CD8-positive, alpha-beta memory T cell (primary cell): ENCODE results near the gene GLMP. TPM values are rescaled to one million over a fixed set of nuclear protein-coding genes. Genes with fewer than 3 reads are reported as not detected.
"Not testable (repeated sequence)": the region's sequence is repeated elsewhere in the genome, so short reads cannot be mapped to it uniquely, and the experiment has no call there.

Experiments
- CTCF ChIA-PET: fragments of 350-600 bp; sonication (Branson Sonifier 250); formaldehyde crosslinking; loops from one replicate; lab custom pipeline; 2021; ENCODE audit warnings: antibody characterized with exemption; lab: Charles Lee
- POLR2A ChIA-PET: fragments of 350-600 bp; sonication (Branson Sonifier 250); formaldehyde crosslinking; loops from one replicate; lab custom pipeline; 2021; ENCODE audit warnings: antibody characterized with exemption; lab: Charles Lee
- DNase-seq, 5 donors: peaks; one replicate each; pipeline versions ENCODE4 v3.0.0 to v3.0.0-alpha.2; 2020 to 2022; ENCODE audit warnings: mixed read lengths in 1 of 5
- H3K27ac ChIP-seq: one replicate; pipeline ENCODE4 v1.7.0; 2013; ENCODE audit warnings: low read depth, mild to moderate bottlenecking, low read length, moderate library complexity
- H3K27me3 ChIP-seq: 2 replicates; pipeline ENCODE4 v1.7.0; 2013; ENCODE audit warnings: low read length, mild to moderate bottlenecking; ENCODE audit not compliant: insufficient read depth, poor library complexity, severe bottlenecking
- H3K36me3 ChIP-seq: 2 replicates; pipeline ENCODE4 v1.7.0; 2013; ENCODE audit warnings: mild to moderate bottlenecking, low read length, moderate library complexity; ENCODE audit not compliant: insufficient read depth
- H3K4me1 ChIP-seq: 2 replicates; pipeline ENCODE4 v1.7.0; 2013; ENCODE audit warnings: mild to moderate bottlenecking, low read length, moderate library complexity; ENCODE audit not compliant: insufficient read depth
- H3K4me3 ChIP-seq: 2 replicates; pipeline ENCODE4 v1.7.0; 2013; ENCODE audit warnings: mild to moderate bottlenecking, low read length
- H3K9me3 ChIP-seq: 2 replicates; pipeline ENCODE4 v1.7.0; 2013; ENCODE audit warnings: mild to moderate bottlenecking, low read length
- H3K27ac Mint-ChIP-seq, 8 donors: one replicate each; pipeline ENCODE4 v1.8.0; 2020 to 2021; ENCODE audit warnings: mixed read lengths in 8 of 8, mild to moderate bottlenecking in 6 of 8, inconsistent platforms in 3 of 8, moderate library complexity in 3 of 8
- H3K27me3 Mint-ChIP-seq, 2 donors: one replicate each; pipeline ENCODE4 v1.8.0; 2020 to 2021; ENCODE audit warnings: mixed read lengths in 2 of 2, mild to moderate bottlenecking in 1 of 2, moderate library complexity in 1 of 2
- H3K36me3 Mint-ChIP-seq, 3 donors: one replicate each; pipeline ENCODE4 v1.8.0; 2020 to 2021; ENCODE audit warnings: mixed read lengths in 3 of 3, inconsistent platforms in 1 of 3, mild to moderate bottlenecking in 1 of 3
- H3K4me1 Mint-ChIP-seq, 3 donors: one replicate each; pipeline ENCODE4 v1.8.0; 2020 to 2021; ENCODE audit warnings: mixed read lengths in 3 of 3, inconsistent platforms in 1 of 3, mild to moderate bottlenecking in 1 of 3
- H3K4me3 Mint-ChIP-seq, 7 donors: one replicate each; pipeline ENCODE4 v1.8.0; 2020 to 2021; ENCODE audit warnings: mixed read lengths in 7 of 7, mild to moderate bottlenecking in 6 of 7, moderate library complexity in 4 of 7, inconsistent platforms in 2 of 7
- H3K9me3 Mint-ChIP-seq, 5 donors: one replicate each; pipeline ENCODE4 v1.8.0; 2020 to 2022; ENCODE audit warnings: mixed read lengths in 5 of 5, mild to moderate bottlenecking in 3 of 5, moderate library complexity in 2 of 5, inconsistent platforms in 1 of 5
- polyA plus RNA-seq: library from polyadenylated mRNA; unstranded; fragments of 300-500 nt; fragmentation: Illumina TruSeq; gene quantifications from one replicate; pipeline ENCODE4 v1.2.3, GENCODE V29; 2021
- total RNA-seq, 2 experiments: library from RNA; stranded (reverse); gene quantifications; one replicate each; pipeline ENCODE4 v1.2.3, GENCODE V29; 2021

Gene GLMP
- total and polyA plus RNA-seq, 3 experiments from 2014 or later = 18.9 to 20.9 (median 19.5) TPM

- Histone ChIP-seq H3K4me3 (no peak overlapping the region), H3K4me1 (peaks cover 25% of the 10 kb centered on the region), H3K36me3 (peaks cover 31% of the 10 kb centered on the region), H3K27me3 (no peaks in the 10 kb centered on the region), H3K27ac (no peak overlapping the region), H3K9me3 (no peaks in the 10 kb centered on the region)
- H3K36me3 Mint-ChIP-seq = peaks cover 0 to 54% (median 4%) of the 10 kb centered on the region in 3 donors
- POLR2A ChIA-PET = no interaction called here
- H3K4me3 Mint-ChIP-seq = peak overlapping the region; percentile 90 to 96 (median 94)
- no peak for DNase-seq
- H3K4me1 Mint-ChIP-seq = peaks cover 41 to 47% (median 45%) of the 10 kb centered on the region in 3 donors
- peaks cover 0 to 3% of the 10 kb centered on the region in 2 donors for H3K27me3 Mint-ChIP-seq
- H3K27ac Mint-ChIP-seq = peak overlapping the region in 5 of 8 donors; percentile 3 to 94 (median 80)
- CTCF ChIA-PET = interaction anchor here (1.4 kb wide), 1 partner anchor 16 kb away, joined by 3 read pairs; no protein-coding TSS in a partner anchor
- H3K9me3 Mint-ChIP-seq = no peaks in the 10 kb centered on the region
Observed at GRCh38 chr1:156336242-156336641, 40.8 kb upstream of the GLMP start.

GRCh38 chr1:156323179-156323578 is 27.7 kb upstream of the GLMP start:
- H3K36me3 ChIP-seq = peaks cover 51% of the 10 kb centered on the region
- CTCF ChIA-PET = interaction anchor here (1.5 kb wide), 1 partner anchor 98 kb away, joined by 4 read pairs; no protein-coding TSS in a partner anchor
- DNase-seq, POLR2A ChIA-PET, H3K4me1 ChIP-seq, H3K4me3 ChIP-seq, H3K27me3 Mint-ChIP-seq, H3K9me3 ChIP-seq, H3K27me3 ChIP-seq, H3K27ac ChIP-seq, H3K4me1 Mint-ChIP-seq, H3K9me3 Mint-ChIP-seq, H3K4me3 Mint-ChIP-seq: not testable (repeated sequence)
- H3K36me3 Mint-ChIP-seq = peaks cover 6 to 67% (median 7%) of the 10 kb centered on the region in 3 donors
- H3K27ac Mint-ChIP-seq = peak overlapping the region in 1 of 8 donors; percentile 78

- Histone ChIP-seq H3K9me3 (no peaks in the 10 kb centered on the region), H3K4me3 (no peak overlapping the region), H3K36me3 (peaks cover 72% of the 10 kb centered on the region), H3K27ac (no peak overlapping the region), H3K4me1 (no peaks in the 10 kb centered on the region), H3K27me3 (no peaks in the 10 kb centered on the region)
- POLR2A ChIA-PET = no interaction called here
- Mint-ChIP-seq H3K4me3 (no peak overlapping the region), H3K9me3 (no peaks in the 10 kb centered on the region), H3K27me3 (no peaks in the 10 kb centered on the region), H3K36me3 (peaks cover 7 to 81% (median 8%) of the 10 kb centered on the region in 3 donors), H3K27ac (peak overlapping the region in 3 of 8 donors; percentile 18 to 54 (median 50)), H3K4me1 (peaks cover 0 to 2% (median 0%) of the 10 kb centered on the region in 3 donors)
- no peak for DNase-seq
- CTCF ChIA-PET = interaction anchor here (1.4 to 1.5 kb wide), 2 partner anchors 15 to 226 kb away, joined by 3 read pairs; no protein-coding TSS in a partner anchor
Observed at GRCh38 chr1:156320560-156320959, 25.1 kb upstream of the GLMP start.

GRCh38 chr1:156319664-156320063 is 24.2 kb upstream of the GLMP start:
- no peak for DNase-seq
- Mint-ChIP-seq H3K27me3 (no peaks in the 10 kb centered on the region), H3K9me3 (no peaks in the 10 kb centered on the region), H3K36me3 (peaks cover 7 to 81% (median 8%) of the 10 kb centered on the region in 3 donors), H3K4me1 (peaks cover 0 to 2% (median 0%) of the 10 kb centered on the region in 3 donors), H3K4me3 (no peak overlapping the region), H3K27ac (no peak overlapping the region)
- no peaks in the 10 kb centered on the region for H3K9me3 ChIP-seq
- H3K27ac ChIP-seq = no peak overlapping the region
- no peak overlapping the region for H3K4me3 ChIP-seq
- ChIA-PET CTCF (interaction anchor here (0.6 to 1.8 kb wide), 11 partner anchors 9 to 225 kb away, joined by 3 to 5 read pairs (median 3); partner anchors contain the start of gene SMG5), POLR2A (no interaction called here)
- no peaks in the 10 kb centered on the region for H3K27me3 ChIP-seq
- no peaks in the 10 kb centered on the region for H3K4me1 ChIP-seq
- peaks cover 66% of the 10 kb centered on the region for H3K36me3 ChIP-seq

- H3K27ac ChIP-seq = no peak overlapping the region
- H3K36me3 ChIP-seq = peaks cover 51% of the 10 kb centered on the region
- H3K27me3 Mint-ChIP-seq = no peaks in the 10 kb centered on the region
- no peak for DNase-seq
- H3K4me1 ChIP-seq = no peaks in the 10 kb centered on the region
- no peak overlapping the region for H3K4me3 Mint-ChIP-seq
- POLR2A ChIA-PET = interaction anchor here (0.6 kb wide), 1 partner anchor 21 kb away, joined by 3 read pairs; no protein-coding TSS in a partner anchor
- peaks cover 0 to 2% (median 0%) of the 10 kb centered on the region in 3 donors for H3K4me1 Mint-ChIP-seq
- H3K9me3 ChIP-seq = no peaks in the 10 kb centered on the region
- H3K27me3 ChIP-seq = no peaks in the 10 kb centered on the region
- H3K9me3 Mint-ChIP-seq = no peaks in the 10 kb centered on the region
- H3K27ac Mint-ChIP-seq = peak overlapping the region in 1 of 8 donors; percentile 9
- peaks cover 7 to 89% (median 10%) of the 10 kb centered on the region in 3 donors for H3K36me3 Mint-ChIP-seq
- no peak overlapping the region for H3K4me3 ChIP-seq
- CTCF ChIA-PET = interaction anchor here (1.0 to 1.5 kb wide), 3 partner anchors 9 to 92 kb away, joined by 3 to 4 read pairs (median 3); no protein-coding TSS in a partner anchor
Observed at GRCh38 chr1:156316909-156317308, 21.4 kb upstream of the GLMP start.

GRCh38 chr1:156310962-156311361 is 15.5 kb upstream of the GLMP start:
- H3K27ac ChIP-seq = no peak overlapping the region
- no peaks in the 10 kb centered on the region for H3K9me3 ChIP-seq
- Mint-ChIP-seq H3K27ac (peak overlapping the region in 1 of 8 donors; percentile 3), H3K27me3 (no peaks in the 10 kb centered on the region), H3K4me1 (no peaks in the 10 kb centered on the region), H3K4me3 (no peak overlapping the region), H3K9me3 (no peaks in the 10 kb centered on the region), H3K36me3 (peaks cover 0 to 79% (median 16%) of the 10 kb centered on the region in 3 donors)
- ChIA-PET CTCF (interaction anchor here (1.7 kb wide), 1 partner anchor 8 kb away, joined by 5 read pairs; no protein-coding TSS in a partner anchor), POLR2A (no interaction called here)
- no peaks in the 10 kb centered on the region for H3K4me1 ChIP-seq
- H3K36me3 ChIP-seq = peaks cover 31% of the 10 kb centered on the region
- DNase-seq = no peak
- H3K4me3 ChIP-seq = no peak overlapping the region
- no peaks in the 10 kb centered on the region for H3K27me3 ChIP-seq

- peaks cover 0 to 62% (median 14%) of the 10 kb centered on the region in 3 donors for H3K36me3 Mint-ChIP-seq
- DNase-seq = no peak
- no peak overlapping the region for H3K4me3 ChIP-seq
- no peak overlapping the region for H3K27ac ChIP-seq
- CTCF ChIA-PET = interaction anchor here (1.2 kb wide), 1 partner anchor 9 kb away, joined by 3 read pairs; no protein-coding TSS in a partner anchor
- H3K9me3 Mint-ChIP-seq = no peaks in the 10 kb centered on the region
- H3K27ac Mint-ChIP-seq = peak overlapping the region in 2 of 8 donors; percentile 16 to 47
- peaks cover 31% of the 10 kb centered on the region for H3K36me3 ChIP-seq
- H3K4me1 ChIP-seq = no peaks in the 10 kb centered on the region
- no peak overlapping the region for H3K4me3 Mint-ChIP-seq
- no peaks in the 10 kb centered on the region for H3K9me3 ChIP-seq
- POLR2A ChIA-PET = no interaction called here
- no peaks in the 10 kb centered on the region for H3K27me3 ChIP-seq
- no peaks in the 10 kb centered on the region for H3K4me1 Mint-ChIP-seq
- no peaks in the 10 kb centered on the region for H3K27me3 Mint-ChIP-seq
Observed at GRCh38 chr1:156308078-156308477, 12.6 kb upstream of the GLMP start.

GRCh38 chr1:156305215-156305614 is 9.7 kb upstream of the GLMP start:
- no peak for DNase-seq
- Mint-ChIP-seq H3K27ac (peak overlapping the region in 2 of 8 donors; percentile 58 to 87), H3K9me3 (no peaks in the 10 kb centered on the region), H3K4me1 (no peaks in the 10 kb centered on the region), H3K27me3 (no peaks in the 10 kb centered on the region), H3K4me3 (no peak overlapping the region), H3K36me3 (peaks cover 0 to 40% (median 11%) of the 10 kb centered on the region in 3 donors)
- ChIA-PET CTCF (no interaction called here), POLR2A (no interaction called here)
- H3K9me3 ChIP-seq = no peaks in the 10 kb centered on the region
- H3K27ac ChIP-seq = no peak overlapping the region
- peaks cover 20% of the 10 kb centered on the region for H3K36me3 ChIP-seq
- H3K27me3 ChIP-seq = no peaks in the 10 kb centered on the region
- H3K4me3 ChIP-seq = no peak overlapping the region
- H3K4me1 ChIP-seq = no peaks in the 10 kb centered on the region
